ENCODE measurements around the gene EYS. TPM values are rescaled to one million over a fixed set of nuclear protein-coding genes. Genes with fewer than 3 reads are reported as not detected.
A peak's percentile ranks its signal among the peaks of the same experiment; 100 is the strongest.

The EYS gene
- total and polyA plus RNA-seq, 2 of the 8 experiments (the other 6 are each of a cell fraction or from before 2014, with no cell fraction given): 0.05 to 0.13 TPM

GRCh38 chr6:63673692-63674091 lies 2033.3 kb downstream of the EYS start:
- WGBS, 2 experiments (ENCODE audit: extremely low coverage in 1 of 2, insufficient coverage in 1 of 2, insufficient read length in 1 of 2, insufficient replicate concordance in 2 of 2, low coverage in 1 of 2, low lambda C conversion rate in 2 of 2, missing lambda C conversion rate in 1 of 2): 84% methylated on average over 2 of the region's 2 CpGs; no CpG with 5 or more reads in 1 of the 2 experiments
- no peak overlapping the region for H2BK5ac ChIP-seq (ENCODE audit: low read depth, low read length)
- peaks cover 4 to 15% of the 10 kb centered on the region in 2 experiments for H4K20me1 ChIP-seq (replicated peaks in 1 of 2; ENCODE audit: control insufficient read depth in 1 of 2, insufficient read depth in 2 of 2, low read length in 2 of 2)
- H3K4me1 ChIP-seq (replicated peaks in 1 of 4; ENCODE audit: control insufficient read depth in 3 of 4, insufficient read depth in 4 of 4, low read length in 3 of 4): peaks cover 2 to 10% (median 6%) of the 10 kb centered on the region in 4 experiments; a peak in 6 of 7 replicates
- no peak for DNase-seq (ENCODE audit: low read depth in 1 of 2, low spot score in 2 of 2)
- H3K4me2 ChIP-seq (ENCODE audit: insufficient read depth in 1 of 2, low read depth in 2 of 2, low read length in 2 of 2): no peak overlapping the region
- H2BK120ac ChIP-seq (replicated peaks; ENCODE audit: low read depth, low read length): no peak overlapping the region
- no peak overlapping the region for H3K18ac ChIP-seq (ENCODE audit: extremely low read depth, low read length)
- no peak overlapping the region for H3K23ac ChIP-seq (ENCODE audit: insufficient read length)
- no peak for TF ChIP-seq MAFK (IDR thresholded peaks at IDR 0.05; ENCODE audit: low read depth, low read length)
- TF ChIP-seq RNF2 (IDR thresholded peaks at IDR 0.05; ENCODE audit: borderline replicate concordance, low read depth, low read length, missing control alignments, poor library complexity, severe bottlenecking): no peak
- no peak for TF ChIP-seq CBX8 (IDR thresholded peaks at IDR 0.05; ENCODE audit: borderline replicate concordance, low read depth, low read length)
- no peak for TF ChIP-seq SIX5 (IDR thresholded peaks at IDR 0.05; ENCODE audit: low read depth, low read length)
- no peak for TF ChIP-seq RAD21 (IDR thresholded peaks at IDR 0.05 in 1 of 2, conservative IDR thresholded peaks at IDR 0.05 in 1 of 2; ENCODE audit: low read depth in 2 of 2, low read length in 2 of 2)
- no peak for TF ChIP-seq SP1 (IDR thresholded peaks at IDR 0.05; ENCODE audit: low read depth, low read length)
- TF ChIP-seq CHD1 (IDR thresholded peaks at IDR 0.05; ENCODE audit: low read depth, low read length): no peak
- no peak overlapping the region for H4K8ac ChIP-seq (ENCODE audit: extremely low read depth, insufficient read depth, low read length)
- no peak overlapping the region for H2BK12ac ChIP-seq (ENCODE audit: low read depth, low read length)
- FAIRE-seq: peak; percentile 36
- H3K79me2 ChIP-seq (ENCODE audit: control insufficient read depth in 1 of 2, insufficient read depth in 2 of 2, low read length in 2 of 2): peaks cover 5 to 97% of the 10 kb centered on the region in 2 experiments; a peak in 3 of 4 replicates
- H2AK5ac ChIP-seq (ENCODE audit: low read depth, low read length): no peak overlapping the region
- no peak overlapping the region for H2AFZ ChIP-seq (ENCODE audit: low read length)
- H3K9me3 ChIP-seq (ENCODE audit: insufficient read depth in 2 of 2, low read depth in 1 of 2, low read length in 1 of 2): no peaks in the 10 kb centered on the region
- no peak overlapping the region for H3K9ac ChIP-seq (replicated peaks in 1 of 4; ENCODE audit: extremely low read depth in 1 of 4, low read depth in 3 of 4, low read length in 3 of 4)
- H3K27ac ChIP-seq (ENCODE audit: low read depth, low read length): no peak overlapping the region
- no peaks in the 10 kb centered on the region for H3K27me3 ChIP-seq (replicated peaks in 1 of 4; ENCODE audit: control insufficient read depth in 3 of 4, extremely low read depth in 1 of 4, insufficient read depth in 3 of 4, low read length in 3 of 4)
- no peak overlapping the region for H3K14ac ChIP-seq (ENCODE audit: insufficient read length)
- peaks cover 3% of the 10 kb centered on the region; the same call in 1 of the 2 replicates for H3K79me1 ChIP-seq (ENCODE audit: low read depth, low read length)
- H4K91ac ChIP-seq (replicated peaks; ENCODE audit: insufficient read length, low read length): no peak overlapping the region
- ChIA-PET POLR2A (ENCODE audit: partially characterized antibody) (interaction anchor here (1.8 kb wide), 1 partner anchor 14 kb away, joined by 4 read pairs; no protein-coding TSS in a partner anchor), CTCF (ENCODE audit: partially characterized antibody) (interaction anchor here (1.1 to 1.8 kb wide), 5 partner anchors 10 to 321 kb away, joined by 3 to 5 read pairs (median 3); no protein-coding TSS in a partner anchor)
- no peak overlapping the region for H2BK20ac ChIP-seq (ENCODE audit: low read length)
- H2BK15ac ChIP-seq (ENCODE audit: low read length): no peak overlapping the region
- H3K4me3 ChIP-seq (ENCODE audit: extremely low read depth in 1 of 4, insufficient read depth in 2 of 4, low read depth in 3 of 4, low read length in 4 of 4): no peak overlapping the region
- H3K56ac ChIP-seq (replicated peaks; ENCODE audit: insufficient read length, low read depth, low read length): no peak overlapping the region
- no peak overlapping the region for H3K4ac ChIP-seq (replicated peaks; ENCODE audit: insufficient read length, low read depth, low read length)
- H4K5ac ChIP-seq (ENCODE audit: insufficient read length, low read depth, low read length): no peak overlapping the region
- H3K23me2 ChIP-seq (ENCODE audit: low read depth, low read length): no peaks in the 10 kb centered on the region
- no peaks in the 10 kb centered on the region; a peak in 1 of 8 replicates for H3K36me3 ChIP-seq (ENCODE audit: control insufficient read depth in 2 of 4, insufficient read depth in 4 of 4, low read length in 3 of 4)

Measured in H1 (cell line).